Purkinje cell (primary cell): ENCODE data around the gene WDR55. TPM values are rescaled to one million over a fixed set of nuclear protein-coding genes. Genes with fewer than 3 reads are reported as not detected.

ENCODE experiments used
- polyA plus RNA-seq: library from polyadenylated mRNA; unstranded; fragments of >200 nt; fragmentation: Nextera tagmentation; gene quantifications from 2 replicates; pipeline ENCODE4 v1.2.1, GENCODE V29; 2014

Gene WDR55
- polyA plus RNA-seq = 5.1 and 5.7 TPM in 2 replicates

GRCh38 chr5:140664359-140665119, at the start of gene WDR55:
WDR55 (plus strand) TSS chr5:140664904; CDS start chr5:140664913, 9 bp downstream.

GRCh38 chr5:140633021-140633471, 31.7 kb upstream of the WDR55 start, which contains the start of gene CD14:
CD14 (minus strand) TSS chr5:140633175; CDS start chr5:140633071, 104 bp downstream.

GRCh38 chr5:140639148-140639981, 25.3 kb upstream of the WDR55 start, which contains the start of gene TMCO6:
TMCO6 (plus strand) TSS chr5:140639451; CDS start chr5:140639528, 77 bp downstream.

GRCh38 chr5:140673187-140673976, 8.7 kb downstream of the WDR55 start, which contains the start of gene DND1:
DND1 (minus strand) TSS chr5:140673576; CDS start chr5:140673542, 34 bp downstream.

GRCh38 chr5:140690941-140691924, 26.5 kb downstream of the WDR55 start, which contains the start of the genes HARS1 and HARS2:
HARS1 (minus strand) TSS chr5:140691370; CDS start chr5:140691304, 66 bp downstream.
HARS2 (plus strand) TSS chr5:140691455; CDS start chr5:140691649, 194 bp downstream.

GRCh38 chr5:140700177-140701144, 35.8 kb downstream of the WDR55 start, which contains the start of gene ZMAT2:
ZMAT2 (plus strand) TSS chr5:140700447; CDS start chr5:140700461, 14 bp downstream.

Other genes with a start within 250 kb of the WDR55 start
- gene EIF4EBP3, start 117.2 kb upstream of the WDR55 start, polyA plus RNA-seq = 5.5 and 7.7 TPM in 2 replicates
- 50.0 and 58.4 TPM in 2 replicates for gene SRA1, start 107.4 kb upstream of the WDR55 start, polyA plus RNA-seq
- 15.8 and 19.0 TPM in 2 replicates for gene APBB3, start 100.3 kb upstream of the WDR55 start, polyA plus RNA-seq
- 8.9 and 9.9 TPM in 2 replicates for gene SLC35A4, start 100.1 kb upstream of the WDR55 start, polyA plus RNA-seq
- gene CD14, start 31.7 kb upstream of the WDR55 start, polyA plus RNA-seq = 3.2 and 5.5 TPM in 2 replicates
- gene TMCO6, start 25.5 kb upstream of the WDR55 start, polyA plus RNA-seq = 0.35 TPM in 1 of 2 replicates, not detected in the other
- gene NDUFA2, start 17.3 kb upstream of the WDR55 start, polyA plus RNA-seq = 580 and 589 TPM in 2 replicates
- gene IK, start 17.1 kb upstream of the WDR55 start, polyA plus RNA-seq = 95.1 and 132 TPM in 2 replicates
- not detected in 2 replicates for gene DND1, start 8.7 kb downstream of the WDR55 start, polyA plus RNA-seq
- 68.3 and 76.9 TPM in 2 replicates for gene HARS1, start 26.5 kb downstream of the WDR55 start, polyA plus RNA-seq
- 9.2 and 12.1 TPM in 2 replicates for gene HARS2, start 26.6 kb downstream of the WDR55 start, polyA plus RNA-seq
- 44.8 and 45.9 TPM in 2 replicates for gene ZMAT2, start 35.5 kb downstream of the WDR55 start, polyA plus RNA-seq
- 5.3 and 10.1 TPM in 2 replicates for gene PCDHA1, start 121.2 kb downstream of the WDR55 start, polyA plus RNA-seq
- not detected in 2 replicates for gene PCDHA2, start 129.9 kb downstream of the WDR55 start, polyA plus RNA-seq
- 3.8 TPM in 1 of 2 replicates, not detected in the other for gene PCDHA3, start 136.2 kb downstream of the WDR55 start, polyA plus RNA-seq
- 0.62 and 10.7 TPM in 2 replicates for gene PCDHA4, start 142.2 kb downstream of the WDR55 start, polyA plus RNA-seq
- 1.5 and 6.3 TPM in 2 replicates for gene PCDHA5, start 156.7 kb downstream of the WDR55 start, polyA plus RNA-seq
- 4.0 and 5.4 TPM in 2 replicates for gene PCDHA6, start 163.1 kb downstream of the WDR55 start, polyA plus RNA-seq
- 0.39 and 0.71 TPM in 2 replicates for gene PCDHA7, start 169.4 kb downstream of the WDR55 start, polyA plus RNA-seq
- gene PCDHA8, start 176.3 kb downstream of the WDR55 start, polyA plus RNA-seq = 1.4 TPM in 1 of 2 replicates, not detected in the other
- gene PCDHA9, start 183.5 kb downstream of the WDR55 start, polyA plus RNA-seq = 0.07 and 0.16 TPM in 2 replicates
- 13.4 and 23.1 TPM in 2 replicates for gene PCDHA10, start 191.0 kb downstream of the WDR55 start, polyA plus RNA-seq
- 2.2 and 2.8 TPM in 2 replicates for gene PCDHA11, start 204.1 kb downstream of the WDR55 start, polyA plus RNA-seq
- gene PCDHA12, start 210.4 kb downstream of the WDR55 start, polyA plus RNA-seq = 1.1 and 1.2 TPM in 2 replicates
- gene PCDHA13, start 217.2 kb downstream of the WDR55 start, polyA plus RNA-seq = 12.7 and 31.9 TPM in 2 replicates